ENCODE results near the gene P2RY8.
"Not testable (repeated sequence)": the region's sequence is repeated elsewhere in the genome, so short reads cannot be mapped to it uniquely, and the experiment has no call there.

- TF ChIP-seq CTCF, EZH2phosphoT487 (IDR thresholded peaks at IDR 0.05): not testable (repeated sequence)
Observed at GRCh38 chrX:1557442-1557841, 20.5 kb upstream of the P2RY8 start.

Data from neural progenitor cell (in vitro differentiated cells).